ENCODE measurements around the gene ABCA7. TPM values are rescaled to one million over a fixed set of nuclear protein-coding genes. Genes with fewer than 3 reads are reported as not detected.

ABCA7 gene, protein sequence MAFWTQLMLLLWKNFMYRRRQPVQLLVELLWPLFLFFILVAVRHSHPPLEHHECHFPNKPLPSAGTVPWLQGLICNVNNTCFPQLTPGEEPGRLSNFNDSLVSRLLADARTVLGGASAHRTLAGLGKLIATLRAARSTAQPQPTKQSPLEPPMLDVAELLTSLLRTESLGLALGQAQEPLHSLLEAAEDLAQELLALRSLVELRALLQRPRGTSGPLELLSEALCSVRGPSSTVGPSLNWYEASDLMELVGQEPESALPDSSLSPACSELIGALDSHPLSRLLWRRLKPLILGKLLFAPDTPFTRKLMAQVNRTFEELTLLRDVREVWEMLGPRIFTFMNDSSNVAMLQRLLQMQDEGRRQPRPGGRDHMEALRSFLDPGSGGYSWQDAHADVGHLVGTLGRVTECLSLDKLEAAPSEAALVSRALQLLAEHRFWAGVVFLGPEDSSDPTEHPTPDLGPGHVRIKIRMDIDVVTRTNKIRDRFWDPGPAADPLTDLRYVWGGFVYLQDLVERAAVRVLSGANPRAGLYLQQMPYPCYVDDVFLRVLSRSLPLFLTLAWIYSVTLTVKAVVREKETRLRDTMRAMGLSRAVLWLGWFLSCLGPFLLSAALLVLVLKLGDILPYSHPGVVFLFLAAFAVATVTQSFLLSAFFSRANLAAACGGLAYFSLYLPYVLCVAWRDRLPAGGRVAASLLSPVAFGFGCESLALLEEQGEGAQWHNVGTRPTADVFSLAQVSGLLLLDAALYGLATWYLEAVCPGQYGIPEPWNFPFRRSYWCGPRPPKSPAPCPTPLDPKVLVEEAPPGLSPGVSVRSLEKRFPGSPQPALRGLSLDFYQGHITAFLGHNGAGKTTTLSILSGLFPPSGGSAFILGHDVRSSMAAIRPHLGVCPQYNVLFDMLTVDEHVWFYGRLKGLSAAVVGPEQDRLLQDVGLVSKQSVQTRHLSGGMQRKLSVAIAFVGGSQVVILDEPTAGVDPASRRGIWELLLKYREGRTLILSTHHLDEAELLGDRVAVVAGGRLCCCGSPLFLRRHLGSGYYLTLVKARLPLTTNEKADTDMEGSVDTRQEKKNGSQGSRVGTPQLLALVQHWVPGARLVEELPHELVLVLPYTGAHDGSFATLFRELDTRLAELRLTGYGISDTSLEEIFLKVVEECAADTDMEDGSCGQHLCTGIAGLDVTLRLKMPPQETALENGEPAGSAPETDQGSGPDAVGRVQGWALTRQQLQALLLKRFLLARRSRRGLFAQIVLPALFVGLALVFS (N-terminal part only)
- 4.7 and 5.6 TPM in 2 replicates for total RNA-seq

DNA sequence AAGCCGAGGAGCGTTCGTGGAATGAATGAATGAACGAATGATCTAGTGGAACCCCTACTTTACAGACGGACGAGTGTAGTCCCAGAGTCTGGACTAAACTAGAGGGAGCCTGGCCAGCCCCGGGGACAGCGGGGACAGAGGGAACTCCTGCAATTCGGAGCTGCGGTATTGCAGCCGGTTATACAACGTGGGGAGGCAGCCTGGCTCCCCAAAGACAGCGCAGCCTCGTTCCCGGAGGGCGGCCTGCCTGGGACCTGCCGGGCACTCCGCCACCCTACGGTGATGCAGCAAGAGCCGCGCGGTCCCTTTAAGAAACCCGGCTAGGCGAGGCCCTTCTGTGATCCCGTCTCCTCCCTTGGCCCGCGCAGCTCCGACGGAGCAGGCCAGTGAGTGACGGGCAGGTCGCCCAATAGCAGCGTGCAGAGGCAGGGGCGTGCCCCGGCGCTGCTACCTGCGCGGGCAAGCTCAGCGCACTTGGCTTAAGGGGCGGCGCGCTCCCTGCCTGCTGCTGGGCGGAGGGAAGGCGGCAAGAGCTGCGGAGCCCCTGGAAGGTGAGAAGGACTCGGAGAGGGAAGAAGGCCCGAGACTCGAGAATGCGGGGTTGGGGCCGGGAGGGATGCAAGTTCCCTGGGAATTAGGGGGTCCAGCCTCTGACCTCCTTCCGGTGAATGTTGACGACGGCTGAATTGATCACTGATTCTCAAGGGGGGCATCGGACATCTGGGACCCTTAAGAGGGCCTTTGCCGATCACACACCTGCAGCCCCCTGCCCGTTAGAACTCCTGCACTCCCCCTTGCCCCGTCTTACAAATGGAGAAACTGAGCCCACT lies at the start of gene ABCA7:
Gene ABCA7 (plus strand): TSS at position 462 of the 830 bp plus-strand sequence. CDS start 1,255 bp downstream, outside the sequence.

DNA sequence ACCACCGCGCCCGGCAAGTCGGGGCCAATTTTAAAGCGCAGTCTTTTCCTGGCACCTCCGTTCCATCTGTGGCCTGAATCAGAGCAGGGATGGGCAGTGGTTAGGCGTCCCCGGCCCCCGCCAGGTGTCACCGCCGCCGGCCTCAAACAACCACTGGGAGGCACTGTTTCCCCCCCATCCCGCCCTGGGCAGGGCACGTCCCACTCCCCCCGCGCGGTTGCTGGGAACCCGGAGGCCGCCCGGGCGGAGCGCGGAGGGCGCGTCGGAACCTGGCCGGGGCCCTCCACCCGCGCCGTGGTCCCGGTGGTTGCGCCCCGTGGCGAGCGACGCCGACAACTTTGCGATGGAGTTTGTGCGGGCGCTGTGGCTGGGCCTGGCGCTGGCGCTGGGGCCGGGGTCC lies 39.8 kb upstream of the ABCA7 start, which contains the start of gene GRIN3B:
Gene GRIN3B (plus strand): TSS at position 325 of the 400 bp plus-strand sequence. CDS start 19 bp downstream, at position 344.

DNA sequence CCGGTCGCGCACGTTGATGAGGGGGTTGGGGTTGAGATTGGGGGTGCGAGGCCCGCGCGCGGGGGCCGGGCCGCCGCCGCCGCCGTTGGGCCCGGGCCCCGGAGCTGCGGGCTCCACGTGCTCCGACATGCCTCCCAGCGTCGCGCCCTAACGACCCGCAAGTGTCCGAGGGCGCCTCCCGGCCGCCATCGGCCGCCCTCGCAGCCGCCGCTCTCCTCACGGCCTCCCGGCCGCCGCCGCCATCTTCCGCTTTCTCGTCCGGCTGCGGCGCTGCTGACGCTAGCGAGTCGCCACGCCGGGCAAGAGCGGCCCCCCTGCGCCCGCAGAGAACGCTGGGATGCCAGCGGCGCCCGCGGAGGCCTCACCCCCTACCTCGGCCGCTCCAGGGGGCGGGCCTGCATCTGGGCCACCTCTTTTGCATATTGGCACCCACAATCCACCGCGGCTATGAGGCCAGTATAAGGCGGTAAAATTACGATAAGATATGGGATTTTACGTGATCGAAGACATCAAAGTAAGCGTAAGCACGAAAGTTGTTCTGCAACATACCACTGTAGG lies 19.0 kb upstream of the ABCA7 start, which contains the start of gene TMEM259:
Gene TMEM259 (minus strand): TSS at position 256 of the 558 bp plus-strand sequence. CDS start 127 bp downstream, at position 129.

DNA sequence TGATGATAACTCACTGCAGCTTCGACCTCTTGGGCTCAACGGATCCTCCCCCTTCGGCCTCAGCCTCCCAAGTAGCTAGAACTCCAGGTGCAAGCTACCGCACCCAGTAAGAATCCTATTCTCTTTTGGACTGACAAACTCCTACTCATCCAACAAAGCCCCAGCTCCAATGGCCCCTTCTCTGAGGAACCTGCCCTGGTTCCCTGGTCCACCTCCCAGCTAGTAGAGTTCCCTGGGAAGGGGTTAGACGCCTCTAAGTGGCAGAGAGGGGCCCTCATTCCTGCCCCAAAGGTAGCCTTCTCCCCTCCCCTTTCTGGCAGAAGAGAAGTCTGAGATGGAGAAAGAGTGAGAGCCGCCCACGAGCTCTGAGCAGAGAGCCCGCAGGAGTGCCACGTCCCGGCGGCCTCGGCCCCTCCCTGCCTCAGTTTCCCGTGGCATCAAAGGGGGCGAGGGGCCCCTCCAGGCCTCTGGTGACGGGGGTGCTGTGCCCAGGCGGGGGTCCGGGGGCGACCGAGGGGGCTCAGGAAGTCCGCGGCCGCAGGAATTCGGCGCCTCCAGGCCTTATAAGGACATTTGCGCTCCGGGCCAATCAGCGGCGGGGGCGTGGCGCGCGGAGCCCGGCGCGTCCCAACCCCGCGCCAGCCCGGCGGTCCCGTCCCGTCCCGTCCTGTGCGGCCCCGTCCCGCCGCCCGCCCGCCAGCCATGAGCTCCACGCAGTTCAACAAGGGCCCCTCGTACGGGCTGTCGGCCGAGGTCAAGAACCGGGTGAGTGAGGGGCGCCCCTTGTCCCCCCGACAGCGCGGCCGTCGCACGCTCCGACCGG lies 13.7 kb upstream of the ABCA7 start, which contains the start of gene CNN2:
Gene CNN2 (plus strand): TSS at position 649 of the 823 bp plus-strand sequence. CDS start 54 bp downstream, at position 703.

DNA sequence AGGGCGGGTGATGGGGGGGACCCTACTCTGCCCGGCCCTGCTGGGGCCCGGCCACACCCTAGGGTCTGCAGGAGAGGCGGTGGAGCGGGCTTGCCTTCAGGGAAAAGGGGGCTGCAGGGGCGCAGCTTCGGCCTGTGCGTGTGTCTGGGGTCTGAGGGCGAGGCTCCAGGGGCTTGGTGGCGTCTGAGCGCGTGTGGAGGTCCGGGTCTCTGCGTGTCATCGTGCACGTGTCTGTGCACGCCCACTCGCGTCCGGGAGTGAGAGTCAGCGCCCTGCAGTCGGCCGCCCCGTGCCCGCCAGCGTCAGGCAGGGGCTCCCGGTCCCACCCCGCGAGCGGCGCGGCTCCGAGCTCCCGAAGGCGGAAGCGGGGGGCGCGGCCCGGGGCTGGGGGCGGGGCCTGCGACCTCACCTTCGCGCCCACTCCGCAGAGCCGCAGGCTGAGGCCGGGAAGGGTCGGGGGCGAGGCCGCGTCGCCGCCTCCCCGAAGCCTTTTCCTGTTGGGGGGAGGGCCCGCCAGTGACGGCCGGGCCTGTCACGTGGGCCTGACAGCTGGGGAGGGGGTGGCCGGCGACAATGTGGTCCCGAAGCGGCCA lies 26.9 kb downstream of the ABCA7 start, which contains the start of gene ARHGAP45:
Gene ARHGAP45 (plus strand): TSS at position 420 of the 593 bp plus-strand sequence. CDS start 239 bp downstream, outside the sequence.

DNA sequence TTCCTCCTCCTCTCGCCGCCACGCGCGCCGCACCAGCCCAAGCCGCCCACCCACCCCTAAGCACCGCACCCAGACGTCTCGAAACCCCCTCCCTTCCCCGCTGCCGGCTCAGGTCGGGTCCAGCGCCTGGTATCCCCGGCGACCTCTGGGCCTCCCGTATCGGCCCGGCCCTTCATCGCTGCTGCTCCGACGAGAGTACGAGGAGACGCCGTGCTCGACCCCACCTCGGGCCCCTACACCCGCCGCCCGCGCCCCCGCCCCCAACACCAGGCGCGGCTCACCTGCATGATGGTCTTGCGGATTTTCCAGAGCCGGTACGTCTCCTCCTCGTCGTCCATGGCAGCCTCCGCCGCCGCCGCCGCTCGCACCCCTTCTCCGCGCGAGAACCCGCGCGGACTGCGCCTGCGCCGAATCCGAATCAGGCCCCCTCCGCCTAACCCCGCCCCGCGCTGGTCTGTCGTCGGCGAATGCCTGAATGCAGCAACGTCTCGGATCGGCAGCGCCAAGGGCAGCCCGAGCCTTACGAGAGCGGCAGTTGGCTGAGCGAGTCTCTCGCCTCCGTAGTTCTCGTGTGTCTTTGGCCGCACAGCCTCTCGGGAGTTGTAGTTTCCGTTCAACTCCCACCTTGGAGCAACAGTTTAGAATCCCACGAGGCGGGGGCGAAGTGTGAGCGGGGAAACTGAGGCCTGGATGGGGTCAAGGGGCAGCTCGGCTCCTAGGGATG lies 55.2 kb downstream of the ABCA7 start, which contains the start of gene POLR2E:
Gene POLR2E (minus strand): TSS at position 398 of the 724 bp plus-strand sequence. CDS start 60 bp downstream, at position 338.

DNA sequence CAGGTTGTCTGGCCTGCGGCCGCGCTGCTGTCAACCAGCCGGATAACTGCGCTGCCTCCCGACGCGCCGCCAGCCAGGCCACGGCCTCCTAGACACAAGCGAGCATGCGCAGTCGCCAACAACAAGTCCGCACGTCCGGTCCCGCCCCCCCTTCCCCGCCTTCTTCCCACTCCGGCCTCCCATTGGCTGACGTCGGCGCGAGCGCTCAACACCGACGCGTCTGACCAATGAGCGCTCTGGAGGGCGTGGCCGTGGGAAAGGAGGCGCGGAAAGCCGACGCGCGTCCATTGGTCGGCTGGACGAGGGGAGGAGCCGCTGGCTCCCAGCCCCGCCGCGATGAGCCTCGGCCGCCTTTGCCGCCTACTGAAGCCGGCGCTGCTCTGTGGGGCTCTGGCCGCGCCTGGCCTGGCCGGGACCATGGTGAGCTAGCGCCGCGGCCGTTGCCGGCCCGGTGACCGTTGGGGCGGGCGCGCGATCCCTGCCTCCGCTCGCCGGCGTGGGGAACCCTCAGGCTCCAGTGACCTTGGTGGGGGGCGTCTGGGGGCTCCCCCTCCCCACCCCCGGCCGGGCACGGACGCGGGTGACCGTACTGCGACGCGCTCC lies 63.9 kb downstream of the ABCA7 start, which contains the start of gene GPX4:
Gene GPX4 (plus strand): TSS at position 287 of the 603 bp plus-strand sequence. CDS start 50 bp downstream, at position 337.

Small RNA genes lying within 50 kb of the gene (small RNA-seq; reads per million reads assigned to genes)
- 1.8 reads per million, percentile 69 among the genes with 10 or more reads in this experiment for gene RNU6-2

Other genes with a start within 250 kb of the ABCA7 start
- gene PTBP1, start 242.7 kb upstream of the ABCA7 start, total RNA-seq, result 92.3 and 113 TPM in 2 replicates
- gene PLPPR3, start 218.2 kb upstream of the ABCA7 start, total RNA-seq, result 0.39 and 0.76 TPM in 2 replicates
- not detected in 2 replicates for gene AZU1, start 212.3 kb upstream of the ABCA7 start, total RNA-seq
- not detected in 2 replicates for gene PRTN3, start 199.1 kb upstream of the ABCA7 start, total RNA-seq
- gene ELANE, start 187.8 kb upstream of the ABCA7 start, total RNA-seq, result 0.43 and 1.0 TPM in 2 replicates
- gene CFD, start 180.4 kb upstream of the ABCA7 start, total RNA-seq, result 1.9 and 2.1 TPM in 2 replicates
- 16.5 and 20.4 TPM in 2 replicates for gene MED16, start 146.9 kb upstream of the ABCA7 start, total RNA-seq
- not detected in 2 replicates for gene RNU6-9, start 146.6 kb upstream of the ABCA7 start, total RNA-seq
- 28.9 and 34.1 TPM in 2 replicates for gene R3HDM4, start 126.9 kb upstream of the ABCA7 start, total RNA-seq
- 0.13 TPM in 1 of 2 replicates, not detected in the other for gene KISS1R, start 122.8 kb upstream of the ABCA7 start, total RNA-seq
- gene ARID3A, start 114.1 kb upstream of the ABCA7 start, total RNA-seq, result 5.6 and 7.1 TPM in 2 replicates
- gene WDR18, start 55.8 kb upstream of the ABCA7 start, total RNA-seq, result 27.6 and 41.2 TPM in 2 replicates
- gene GRIN3B, start 39.7 kb upstream of the ABCA7 start, total RNA-seq, result 0.13 and 0.65 TPM in 2 replicates
- 47.1 and 52.4 TPM in 2 replicates for gene TMEM259, start 19.0 kb upstream of the ABCA7 start, total RNA-seq
- not detected in 2 replicates for gene RNU6-2, start 18.6 kb upstream of the ABCA7 start, total RNA-seq
- 240 and 261 TPM in 2 replicates for gene CNN2, start 13.5 kb upstream of the ABCA7 start, total RNA-seq
- gene ARHGAP45, start 27.1 kb downstream of the ABCA7 start, total RNA-seq, result 0.32 and 0.39 TPM in 2 replicates
- gene POLR2E, start 55.3 kb downstream of the ABCA7 start, total RNA-seq, result 77.0 and 86.9 TPM in 2 replicates
- 451 and 456 TPM in 2 replicates for gene GPX4, start 63.9 kb downstream of the ABCA7 start, total RNA-seq
- 71.2 and 86.9 TPM in 2 replicates for gene SBNO2, start 134.2 kb downstream of the ABCA7 start, total RNA-seq
- 65.6 and 69.0 TPM in 2 replicates for gene STK11, start 165.7 kb downstream of the ABCA7 start, total RNA-seq
- 2.0 and 3.6 TPM in 2 replicates for gene CBARP, start 197.9 kb downstream of the ABCA7 start, total RNA-seq
- 11.0 and 14.5 TPM in 2 replicates for gene ATP5F1D, start 201.6 kb downstream of the ABCA7 start, total RNA-seq
- gene MIDN, start 208.5 kb downstream of the ABCA7 start, total RNA-seq, result 16.9 and 18.4 TPM in 2 replicates
- 322 and 371 TPM in 2 replicates for gene CIRBP, start 229.2 kb downstream of the ABCA7 start, total RNA-seq
- 16.3 and 17.4 TPM in 2 replicates for gene FAM174C, start 235.4 kb downstream of the ABCA7 start, total RNA-seq
- not detected in 2 replicates for gene EFNA2, start 245.8 kb downstream of the ABCA7 start, total RNA-seq